HepG2 (cell line): Measurements from ENCODE around the gene CHMP4B. TPM values are rescaled to one million over a fixed set of nuclear protein-coding genes. Genes with fewer than 3 reads are reported as not detected.

Experiments used
- ATF7-NPFF ChIP-seq: sonication (generic); formaldehyde crosslinking; IDR thresholded peaks from 2 replicates; pipeline ENCODE4 v1.8.1; 2023; ENCODE audit warnings: mild to moderate bottlenecking, low read depth, missing genetic modification reagents, moderate library complexity
- DMAP1 ChIP-seq: IDR thresholded peaks from 2 replicates; pipeline ENCODE4 v1.6.1; 2016
- GPN1 ChIP-seq: sonication (generic); formaldehyde crosslinking; IDR thresholded peaks from 2 replicates; pipeline ENCODE4 v1.5.1; 2020; ENCODE audit warnings: missing genetic modification reagents, borderline replicate concordance
- NFATC3 ChIP-seq: sonication (generic); formaldehyde crosslinking; IDR thresholded peaks from 2 replicates; pipeline ENCODE4 v1.5.1; 2020; ENCODE audit warnings: mild to moderate bottlenecking, missing genetic modification reagents
- PHF21A ChIP-seq: sonication (generic); formaldehyde crosslinking; IDR thresholded peaks from 2 replicates; pipeline ENCODE4 v1.5.0; 2020; ENCODE audit warnings: mild to moderate bottlenecking, missing genetic modification reagents
- REPIN1 ChIP-seq: sonication (generic); formaldehyde crosslinking; IDR thresholded peaks from 2 replicates; pipeline ENCODE4 v1.8.0; 2022; ENCODE audit warnings: missing genetic modification reagents, low read depth, mild to moderate bottlenecking, borderline replicate concordance
- SRSF4 ChIP-seq: fragments of 200-400 bp; formaldehyde crosslinking; IDR thresholded peaks from one replicate; pipeline ENCODE4 v1.6.1; 2018; ENCODE audit warnings: mild to moderate bottlenecking, low read depth, low read length, moderate library complexity; ENCODE audit not compliant: poor library complexity, severe bottlenecking
- ZNF30 ChIP-seq: sonication (generic); formaldehyde crosslinking; IDR thresholded peaks from 2 replicates; pipeline ENCODE4 v1.5.0; 2020; ENCODE audit warnings: mild to moderate bottlenecking, missing genetic modification reagents
- ZSCAN12 ChIP-seq: sonication (generic); formaldehyde crosslinking; IDR thresholded peaks from 2 replicates; pipeline ENCODE4 v1.9.0; 2021; ENCODE audit warnings: mild to moderate bottlenecking, missing genetic modification reagents
- polyA plus RNA-seq, 8 experiments: library from polyadenylated mRNA; depleted of rRNA in 3 of 8; stranded (reverse) in 7 of 8; unstranded in 1 of 8; fragments of >200 nt; fragmentation: Illumina TruSeq in 4 of 8; extraction: Trizol in 4 of 8; gene quantifications; 2 replicates each; pipeline versions ENCODE4 v1.2.1 to v1.2.3, GENCODE V29; 2011 to 2016; ENCODE audit warnings: low read depth in 4 of 8, missing spikeins in 1 of 8, mixed read lengths in 1 of 8; ENCODE audit not compliant: insufficient read depth in 1 of 8
- total RNA-seq, 5 experiments: library from RNA; depleted of rRNA; stranded (reverse); fragments of >200 nt; fragmentation: Illumina TruSeq; extraction: Trizol; gene quantifications; 2 replicates each; pipeline ENCODE4 v1.2.3, GENCODE V29; 2016; ENCODE audit warnings: low read depth in 1 of 5
- TF ChIP-seq, protein P1 (sequence below): IDR thresholded peaks from 2 replicates; pipeline ENCODE4 v1.6.1; 2016; ENCODE audit warnings: low read depth, missing genetic modification reagents, missing compliant biosample characterization
- TF ChIP-seq, protein P2 (sequence below): sonication (generic); formaldehyde crosslinking; IDR thresholded peaks from 2 replicates; pipeline ENCODE4 v1.9.0; 2022; ENCODE audit warnings: missing genetic modification reagents, mild to moderate bottlenecking, borderline replicate concordance
- TF ChIP-seq, protein P3 (sequence below): IDR thresholded peaks from 2 replicates; pipeline ENCODE4 v1.6.1; 2016; ENCODE audit warnings: low read depth
- TF ChIP-seq, protein P4 (sequence below): IDR thresholded peaks from 2 replicates; pipeline ENCODE4 v1.6.1; 2016
- TF ChIP-seq, protein P5 (sequence below): sonication (generic); formaldehyde crosslinking; conservative IDR thresholded peaks from 2 replicates; pipeline ENCODE4 v1.8.1; 2023; ENCODE audit warnings: missing genetic modification reagents
- TF ChIP-seq, protein P6 (sequence below): fragments of 450-650 bp; IDR thresholded peaks from 2 replicates; pipeline ENCODE4 v1.6.1; 2017; ENCODE audit warnings: mild to moderate bottlenecking

The CHMP4B gene
- total and polyA plus RNA-seq, 2 of the 13 experiments (the other 11 are each of a cell fraction or from before 2014, with no cell fraction given): 40.1 to 45.6 TPM

DNA sequence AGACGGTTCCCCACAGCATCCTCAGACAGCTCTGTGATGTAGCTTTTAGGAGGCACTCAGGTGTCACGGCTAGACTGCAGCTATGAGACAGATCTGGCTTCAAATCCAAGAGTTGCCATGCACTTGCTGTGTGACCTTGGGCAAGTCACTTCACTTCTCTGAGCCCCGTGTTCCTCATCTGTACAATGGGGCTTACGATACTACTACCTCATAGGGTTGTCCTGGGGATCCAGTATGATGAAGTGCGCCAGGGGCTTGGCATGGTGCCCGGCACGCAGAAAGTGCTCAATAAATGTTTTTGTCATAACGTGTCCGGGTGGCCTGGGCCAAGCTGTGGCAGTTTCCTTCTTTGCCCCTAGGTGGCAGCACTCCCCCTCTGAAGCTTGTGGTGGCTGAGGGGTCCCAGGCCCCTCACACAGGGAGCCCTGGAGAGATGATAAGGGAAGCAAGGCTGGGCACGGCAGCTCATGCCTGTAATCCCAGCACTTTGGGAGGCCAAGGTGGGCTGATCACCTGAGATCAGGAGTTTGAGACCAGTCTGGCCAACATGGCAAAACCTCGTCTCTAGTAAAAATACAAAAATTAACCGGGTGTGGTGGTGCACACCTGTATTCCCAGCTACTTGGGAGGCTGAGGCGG lies 19.1 kb upstream of the CHMP4B start (continued):
- TF ChIP-seq, protein P1, sequence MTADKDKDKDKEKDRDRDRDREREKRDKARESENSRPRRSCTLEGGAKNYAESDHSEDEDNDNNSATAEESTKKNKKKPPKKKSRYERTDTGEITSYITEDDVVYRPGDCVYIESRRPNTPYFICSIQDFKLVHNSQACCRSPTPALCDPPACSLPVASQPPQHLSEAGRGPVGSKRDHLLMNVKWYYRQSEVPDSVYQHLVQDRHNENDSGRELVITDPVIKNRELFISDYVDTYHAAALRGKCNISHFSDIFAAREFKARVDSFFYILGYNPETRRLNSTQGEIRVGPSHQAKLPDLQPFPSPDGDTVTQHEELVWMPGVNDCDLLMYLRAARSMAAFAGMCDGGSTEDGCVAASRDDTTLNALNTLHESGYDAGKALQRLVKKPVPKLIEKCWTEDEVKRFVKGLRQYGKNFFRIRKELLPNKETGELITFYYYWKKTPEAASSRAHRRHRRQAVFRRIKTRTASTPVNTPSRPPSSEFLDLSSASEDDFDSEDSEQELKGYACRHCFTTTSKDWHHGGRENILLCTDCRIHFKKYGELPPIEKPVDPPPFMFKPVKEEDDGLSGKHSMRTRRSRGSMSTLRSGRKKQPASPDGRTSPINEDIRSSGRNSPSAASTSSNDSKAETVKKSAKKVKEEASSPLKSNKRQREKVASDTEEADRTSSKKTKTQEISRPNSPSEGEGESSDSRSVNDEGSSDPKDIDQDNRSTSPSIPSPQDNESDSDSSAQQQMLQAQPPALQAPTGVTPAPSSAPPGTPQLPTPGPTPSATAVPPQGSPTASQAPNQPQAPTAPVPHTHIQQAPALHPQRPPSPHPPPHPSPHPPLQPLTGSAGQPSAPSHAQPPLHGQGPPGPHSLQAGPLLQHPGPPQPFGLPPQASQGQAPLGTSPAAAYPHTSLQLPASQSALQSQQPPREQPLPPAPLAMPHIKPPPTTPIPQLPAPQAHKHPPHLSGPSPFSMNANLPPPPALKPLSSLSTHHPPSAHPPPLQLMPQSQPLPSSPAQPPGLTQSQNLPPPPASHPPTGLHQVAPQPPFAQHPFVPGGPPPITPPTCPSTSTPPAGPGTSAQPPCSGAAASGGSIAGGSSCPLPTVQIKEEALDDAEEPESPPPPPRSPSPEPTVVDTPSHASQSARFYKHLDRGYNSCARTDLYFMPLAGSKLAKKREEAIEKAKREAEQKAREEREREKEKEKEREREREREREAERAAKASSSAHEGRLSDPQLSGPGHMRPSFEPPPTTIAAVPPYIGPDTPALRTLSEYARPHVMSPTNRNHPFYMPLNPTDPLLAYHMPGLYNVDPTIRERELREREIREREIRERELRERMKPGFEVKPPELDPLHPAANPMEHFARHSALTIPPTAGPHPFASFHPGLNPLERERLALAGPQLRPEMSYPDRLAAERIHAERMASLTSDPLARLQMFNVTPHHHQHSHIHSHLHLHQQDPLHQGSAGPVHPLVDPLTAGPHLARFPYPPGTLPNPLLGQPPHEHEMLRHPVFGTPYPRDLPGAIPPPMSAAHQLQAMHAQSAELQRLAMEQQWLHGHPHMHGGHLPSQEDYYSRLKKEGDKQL (CRISPR knock-in tag): no peak
- TF ChIP-seq, protein P2, sequence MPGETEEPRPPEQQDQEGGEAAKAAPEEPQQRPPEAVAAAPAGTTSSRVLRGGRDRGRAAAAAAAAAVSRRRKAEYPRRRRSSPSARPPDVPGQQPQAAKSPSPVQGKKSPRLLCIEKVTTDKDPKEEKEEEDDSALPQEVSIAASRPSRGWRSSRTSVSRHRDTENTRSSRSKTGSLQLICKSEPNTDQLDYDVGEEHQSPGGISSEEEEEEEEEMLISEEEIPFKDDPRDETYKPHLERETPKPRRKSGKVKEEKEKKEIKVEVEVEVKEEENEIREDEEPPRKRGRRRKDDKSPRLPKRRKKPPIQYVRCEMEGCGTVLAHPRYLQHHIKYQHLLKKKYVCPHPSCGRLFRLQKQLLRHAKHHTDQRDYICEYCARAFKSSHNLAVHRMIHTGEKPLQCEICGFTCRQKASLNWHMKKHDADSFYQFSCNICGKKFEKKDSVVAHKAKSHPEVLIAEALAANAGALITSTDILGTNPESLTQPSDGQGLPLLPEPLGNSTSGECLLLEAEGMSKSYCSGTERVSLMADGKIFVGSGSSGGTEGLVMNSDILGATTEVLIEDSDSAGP (CRISPR knock-in tag): no peak
- TF ChIP-seq ZSCAN12 (CRISPR knock-in tag) (no peak), ATF7-NPFF (CRISPR knock-in tag) (no peak), PHF21A (CRISPR knock-in tag) (no peak), SRSF4 (no peak), DMAP1 (no peak), ZNF30 (no peak), REPIN1 (CRISPR knock-in tag) (no peak), NFATC3 (no peak), GPN1 (no peak)
- TF ChIP-seq, protein P3, sequence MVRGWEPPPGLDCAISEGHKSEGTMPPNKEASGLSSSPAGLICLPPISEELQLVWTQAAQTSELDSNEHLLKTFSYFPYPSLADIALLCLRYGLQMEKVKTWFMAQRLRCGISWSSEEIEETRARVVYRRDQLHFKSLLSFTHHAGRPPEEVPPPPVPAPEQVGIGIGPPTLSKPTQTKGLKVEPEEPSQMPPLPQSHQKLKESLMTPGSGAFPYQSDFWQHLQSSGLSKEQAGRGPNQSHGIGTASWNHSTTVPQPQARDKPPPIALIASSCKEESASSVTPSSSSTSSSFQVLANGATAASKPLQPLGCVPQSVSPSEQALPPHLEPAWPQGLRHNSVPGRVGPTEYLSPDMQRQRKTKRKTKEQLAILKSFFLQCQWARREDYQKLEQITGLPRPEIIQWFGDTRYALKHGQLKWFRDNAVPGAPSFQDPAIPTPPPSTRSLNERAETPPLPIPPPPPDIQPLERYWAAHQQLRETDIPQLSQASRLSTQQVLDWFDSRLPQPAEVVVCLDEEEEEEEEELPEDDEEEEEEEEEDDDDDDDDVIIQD (CRISPR knock-in tag): no peak
- TF ChIP-seq, protein P4, sequence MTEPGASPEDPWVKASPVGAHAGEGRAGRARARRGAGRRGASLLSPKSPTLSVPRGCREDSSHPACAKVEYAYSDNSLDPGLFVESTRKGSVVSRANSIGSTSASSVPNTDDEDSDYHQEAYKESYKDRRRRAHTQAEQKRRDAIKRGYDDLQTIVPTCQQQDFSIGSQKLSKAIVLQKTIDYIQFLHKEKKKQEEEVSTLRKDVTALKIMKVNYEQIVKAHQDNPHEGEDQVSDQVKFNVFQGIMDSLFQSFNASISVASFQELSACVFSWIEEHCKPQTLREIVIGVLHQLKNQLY (CRISPR knock-in tag): no peak
- TF ChIP-seq, protein P5, sequence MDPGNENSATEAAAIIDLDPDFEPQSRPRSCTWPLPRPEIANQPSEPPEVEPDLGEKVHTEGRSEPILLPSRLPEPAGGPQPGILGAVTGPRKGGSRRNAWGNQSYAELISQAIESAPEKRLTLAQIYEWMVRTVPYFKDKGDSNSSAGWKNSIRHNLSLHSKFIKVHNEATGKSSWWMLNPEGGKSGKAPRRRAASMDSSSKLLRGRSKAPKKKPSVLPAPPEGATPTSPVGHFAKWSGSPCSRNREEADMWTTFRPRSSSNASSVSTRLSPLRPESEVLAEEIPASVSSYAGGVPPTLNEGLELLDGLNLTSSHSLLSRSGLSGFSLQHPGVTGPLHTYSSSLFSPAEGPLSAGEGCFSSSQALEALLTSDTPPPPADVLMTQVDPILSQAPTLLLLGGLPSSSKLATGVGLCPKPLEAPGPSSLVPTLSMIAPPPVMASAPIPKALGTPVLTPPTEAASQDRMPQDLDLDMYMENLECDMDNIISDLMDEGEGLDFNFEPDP: peak; percentile 90
- TF ChIP-seq, protein P6, sequence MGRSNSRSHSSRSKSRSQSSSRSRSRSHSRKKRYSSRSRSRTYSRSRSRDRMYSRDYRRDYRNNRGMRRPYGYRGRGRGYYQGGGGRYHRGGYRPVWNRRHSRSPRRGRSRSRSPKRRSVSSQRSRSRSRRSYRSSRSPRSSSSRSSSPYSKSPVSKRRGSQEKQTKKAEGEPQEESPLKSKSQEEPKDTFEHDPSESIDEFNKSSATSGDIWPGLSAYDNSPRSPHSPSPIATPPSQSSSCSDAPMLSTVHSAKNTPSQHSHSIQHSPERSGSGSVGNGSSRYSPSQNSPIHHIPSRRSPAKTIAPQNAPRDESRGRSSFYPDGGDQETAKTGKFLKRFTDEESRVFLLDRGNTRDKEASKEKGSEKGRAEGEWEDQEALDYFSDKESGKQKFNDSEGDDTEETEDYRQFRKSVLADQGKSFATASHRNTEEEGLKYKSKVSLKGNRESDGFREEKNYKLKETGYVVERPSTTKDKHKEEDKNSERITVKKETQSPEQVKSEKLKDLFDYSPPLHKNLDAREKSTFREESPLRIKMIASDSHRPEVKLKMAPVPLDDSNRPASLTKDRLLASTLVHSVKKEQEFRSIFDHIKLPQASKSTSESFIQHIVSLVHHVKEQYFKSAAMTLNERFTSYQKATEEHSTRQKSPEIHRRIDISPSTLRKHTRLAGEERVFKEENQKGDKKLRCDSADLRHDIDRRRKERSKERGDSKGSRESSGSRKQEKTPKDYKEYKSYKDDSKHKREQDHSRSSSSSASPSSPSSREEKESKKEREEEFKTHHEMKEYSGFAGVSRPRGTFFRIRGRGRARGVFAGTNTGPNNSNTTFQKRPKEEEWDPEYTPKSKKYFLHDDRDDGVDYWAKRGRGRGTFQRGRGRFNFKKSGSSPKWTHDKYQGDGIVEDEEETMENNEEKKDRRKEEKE: no peak
